Measurements from ENCODE around the gene SLC16A10.
"Not testable (repeated sequence)": the region's sequence is repeated elsewhere in the genome, so short reads cannot be mapped to it uniquely, and the experiment has no call there.

The SLC16A10 gene

GRCh38 chr6:111086685-111087084, 618 bp upstream of the SLC16A10 start:
- CTCF ChIA-PET, result interaction anchor here (0.6 kb wide), 2 partner anchors 30 to 67 kb away, joined by 3 read pairs; no protein-coding TSS in a partner anchor

GRCh38 chr6:111087871-111088667, 766 bp downstream of the SLC16A10 start:
- POLR2A ChIA-PET (ENCODE audit: low non-redundant PET), result no interaction called here

More at GRCh38 chr6:111086685-111087084, 618 bp upstream of the SLC16A10 start:
- POLR2A ChIA-PET (ENCODE audit: low non-redundant PET), result no interaction called here
- DNase-seq (ENCODE audit: low spot score), result no peak
- TF ChIP-seq CTCF (conservative IDR thresholded peaks at IDR 0.05; ENCODE audit: low read depth), result no peak
- no peak overlapping the region for H3K27ac ChIP-seq

GRCh38 chr6:111088668-111089003, 1.3 kb downstream of the SLC16A10 start:
- no peak for TF ChIP-seq CTCF (conservative IDR thresholded peaks at IDR 0.05; ENCODE audit: low read depth)
- POLR2A ChIA-PET (ENCODE audit: low non-redundant PET), result no interaction called here
- CTCF ChIA-PET, result no interaction called here
- no peak for DNase-seq (ENCODE audit: low spot score)
- no peak overlapping the region for H3K27ac ChIP-seq

More at GRCh38 chr6:111087871-111088667, 766 bp downstream of the SLC16A10 start:
- H3K27ac ChIP-seq, result no peak overlapping the region
- peak; percentile 18 for DNase-seq (ENCODE audit: low spot score)
- CTCF ChIA-PET, result no interaction called here
- TF ChIP-seq CTCF (conservative IDR thresholded peaks at IDR 0.05; ENCODE audit: low read depth), result no peak

- H3K27ac ChIP-seq, result no peak overlapping the region
- CTCF ChIA-PET, result interaction anchor here (0.6 kb wide), 1 partner anchor 408 kb away, joined by 3 read pairs; no protein-coding TSS in a partner anchor
- POLR2A ChIA-PET (ENCODE audit: low non-redundant PET), result no interaction called here
- no peak for TF ChIP-seq CTCF (conservative IDR thresholded peaks at IDR 0.05; ENCODE audit: low read depth)
- DNase-seq (ENCODE audit: low spot score), result no peak
These were observed 3.5 kb downstream of the SLC16A10 start for GRCh38 chr6:111090766-111091165.

- no peak overlapping the region for H3K27ac ChIP-seq
- ChIA-PET POLR2A (ENCODE audit: low non-redundant PET) (no interaction called here), CTCF (no interaction called here)
- no peak for DNase-seq (ENCODE audit: low spot score)
- no peak for TF ChIP-seq CTCF (conservative IDR thresholded peaks at IDR 0.05; ENCODE audit: low read depth)
These were observed 4.7 kb downstream of the SLC16A10 start for GRCh38 chr6:111091987-111092386.

GRCh38 chr6:111095488-111095887, 8.2 kb downstream of the SLC16A10 start:
- DNase-seq (ENCODE audit: low spot score); POLR2A ChIA-PET (ENCODE audit: low non-redundant PET); CTCF ChIA-PET; H3K27ac ChIP-seq: not testable (repeated sequence)

GRCh38 chr6:111096246-111096645, 8.9 kb downstream of the SLC16A10 start:
- DNase-seq (ENCODE audit: low spot score), result peak; percentile 65
- ChIA-PET CTCF (no interaction called here), POLR2A (ENCODE audit: low non-redundant PET) (no interaction called here)

More at GRCh38 chr6:111096246-111096645, 8.9 kb downstream of the SLC16A10 start:
- no peak overlapping the region for H3K27ac ChIP-seq
- no peak for TF ChIP-seq CTCF (conservative IDR thresholded peaks at IDR 0.05; ENCODE audit: low read depth)

Data from RWPE1 (cell line).